ENCODE measurements around the gene PRKAR1B.

PRKAR1B gene

GRCh38 chr7:739983-740942 lies 13.2 kb upstream of the PRKAR1B start:
- DNase-seq: no peak

GRCh38 chr7:739455-739982 lies 12.4 kb upstream of the PRKAR1B start:
- DNase-seq: no peak

GRCh38 chr7:738723-739454 lies 11.8 kb upstream of the PRKAR1B start:
- DNase-seq: no peak

GRCh38 chr7:738241-738640 lies 11.2 kb upstream of the PRKAR1B start:
- DNase-seq: no peak

GRCh38 chr7:734808-735207 lies 7.7 kb upstream of the PRKAR1B start:
- DNase-seq: no peak

- no peak for DNase-seq
These were observed 7.1 kb upstream of the PRKAR1B start for GRCh38 chr7:734214-734613.

GRCh38 chr7:732556-732955 lies 5.5 kb upstream of the PRKAR1B start:
- DNase-seq: no peak

- DNase-seq: no peak
These were observed 5.0 kb upstream of the PRKAR1B start for GRCh38 chr7:732094-732541.

GRCh38 chr7:731440-732085 lies 4.5 kb upstream of the PRKAR1B start:
- no peak for DNase-seq

- peak; percentile 12 for DNase-seq
These were observed 3.7 kb upstream of the PRKAR1B start for GRCh38 chr7:730501-731439.

GRCh38 chr7:729140-730000 lies 2.3 kb upstream of the PRKAR1B start:
- DNase-seq: no peak

GRCh38 chr7:728602-729001 lies 1.5 kb upstream of the PRKAR1B start:
- DNase-seq: no peak

GRCh38 chr7:727806-728460 lies 852 bp upstream of the PRKAR1B start:
- no peak for DNase-seq

- DNase-seq: no peak
These were observed 302 bp downstream of the PRKAR1B start for GRCh38 chr7:726854-727103.

GRCh38 chr7:726084-726853 lies 812 bp downstream of the PRKAR1B start, which contains the start of gene DNAAF5:
Gene DNAAF5 (plus strand): TSS chr7:726699. CDS start chr7:726721, 22 bp downstream.
- peak; percentile 87 for DNase-seq

- peak; percentile 70 for DNase-seq
These were observed 1.7 kb downstream of the PRKAR1B start for GRCh38 chr7:725223-726005.

GRCh38 chr7:724298-724697 lies 2.8 kb downstream of the PRKAR1B start:
- no peak for DNase-seq

GRCh38 chr7:723541-723940 lies 3.5 kb downstream of the PRKAR1B start:
- DNase-seq: no peak

Measured in fibroblast of skin of back (primary cell).